A673 (cell line): ENCODE measurements around the gene PCBP4.

Experiments
- CTCF ChIP-seq: fragments of 300-800, 200-600 bp; sonication (generic); conservative IDR thresholded peaks from 2 replicates; pipeline ENCODE4 v1.5.1; 2017; ENCODE audit warnings: low read depth, mild to moderate bottlenecking, antibody characterized with exemption, low read length, moderate library complexity, mixed read lengths
- EZH2 ChIP-seq: fragments of 200-600 bp; sonication (generic); IDR thresholded peaks from 2 replicates; pipeline ENCODE4 v1.6.1; 2017; ENCODE audit warnings: borderline replicate concordance, low read depth, mild to moderate bottlenecking, mixed read lengths, antibody characterized with exemption, low read length; ENCODE audit not compliant: poor library complexity, severe bottlenecking

GRCh38 chr3:51974277-51974962 is 7.2 kb upstream of the PCBP4 start:
- TF ChIP-seq CTCF = no peak
- TF ChIP-seq EZH2 = no peak
